ENCODE measurements around the gene C1QTNF8.

- TF ChIP-seq CHD2 (IDR thresholded peaks at IDR 0.05; ENCODE audit: low read length, partially characterized antibody): no peak
- no peak for TF ChIP-seq MAZ (IDR thresholded peaks at IDR 0.05; ENCODE audit: borderline replicate concordance, low read depth, low read length)
- TF ChIP-seq CTCF (IDR thresholded peaks at IDR 0.05): no peak
- no peak for TF ChIP-seq ZNF302 (CRISPR knock-in tag; IDR thresholded peaks at IDR 0.05)
Measured at GRCh38 chr16:1129106-1129960, 33.3 kb upstream of the C1QTNF8 start.

Measured in A549 (cell line).